Activated B cell treated with CpG ODN at 0.5 μM for 24 hours (primary cell): ENCODE results near the gene TWIST2. TPM values are rescaled to one million over a fixed set of nuclear protein-coding genes. Genes with fewer than 3 reads are reported as not detected.

ENCODE experiments used
- ATAC-seq: fragments of 200-7000 bp; cut with Tn5 transposase; one replicate; pipeline ENCODE4 v1.10.0; 2021; ENCODE audit warnings: low read depth, mild to moderate bottlenecking, moderate library complexity
- CTCF ChIA-PET: fragments of 350-600 bp; sonication (Branson Sonifier 250); formaldehyde crosslinking; loops from one replicate; lab custom pipeline; 2021; ENCODE audit warnings: antibody characterized with exemption; lab: Charles Lee
- POLR2A ChIA-PET: fragments of 350-600 bp; sonication (Branson Sonifier 250); formaldehyde crosslinking; loops from one replicate; lab custom pipeline; 2021; ENCODE audit warnings: antibody characterized with exemption; lab: Charles Lee
- DNase-seq: peaks from one replicate; pipeline ENCODE4 v3.0.0; 2022
- H3K27ac Mint-ChIP-seq: one replicate; pipeline ENCODE4 v1.8.0; 2020; ENCODE audit warnings: mixed read lengths
- H3K27me3 Mint-ChIP-seq: one replicate; pipeline ENCODE4 v1.8.0; 2021; ENCODE audit warnings: mixed read lengths
- H3K36me3 Mint-ChIP-seq: one replicate; pipeline ENCODE4 v1.8.0; 2021; ENCODE audit warnings: low read depth, mixed read lengths
- H3K4me1 Mint-ChIP-seq: one replicate; pipeline ENCODE4 v1.8.0; 2021; ENCODE audit warnings: mixed read lengths
- H3K4me3 Mint-ChIP-seq: one replicate; pipeline ENCODE4 v1.8.0; 2020; ENCODE audit warnings: mild to moderate bottlenecking, mixed read lengths
- H3K9me3 Mint-ChIP-seq: one replicate; pipeline ENCODE4 v1.8.0; 2020; ENCODE audit warnings: mixed read lengths
- intact Hi-C: fragments of 100-400 bp; cut with micrococcal nuclease; formaldehyde crosslinking; loops from one replicate; pipeline ENCODE4 v1.15.1; 2024
- total RNA-seq: library from RNA; stranded (reverse); gene quantifications from 2 replicates; pipeline ENCODE4 v1.2.3, GENCODE V29; 2022
- TF ChIP-seq, protein P1 (sequence below): fragments of 200-600 bp; IDR thresholded peaks from one replicate; pipeline ENCODE4 v1.8.0; 2022; ENCODE audit warnings: antibody characterized with exemption, mild to moderate bottlenecking

TWIST2 gene
- total RNA-seq, 1 donor from 2014 or later, result not detected

- ChIA-PET POLR2A (no interaction called here), CTCF (no interaction called here)
- Mint-ChIP-seq H3K36me3 (no peaks in the 10 kb centered on the region), H3K27me3 (peaks cover 2% of the 10 kb centered on the region), H3K27ac (no peak overlapping the region), H3K9me3 (no peaks in the 10 kb centered on the region), H3K4me1 (no peaks in the 10 kb centered on the region), H3K4me3 (no peak overlapping the region)
- DNase-seq (no peak), ATAC-seq (no peak)
- intact Hi-C loops, result no loop called here
- TF ChIP-seq, protein P1, sequence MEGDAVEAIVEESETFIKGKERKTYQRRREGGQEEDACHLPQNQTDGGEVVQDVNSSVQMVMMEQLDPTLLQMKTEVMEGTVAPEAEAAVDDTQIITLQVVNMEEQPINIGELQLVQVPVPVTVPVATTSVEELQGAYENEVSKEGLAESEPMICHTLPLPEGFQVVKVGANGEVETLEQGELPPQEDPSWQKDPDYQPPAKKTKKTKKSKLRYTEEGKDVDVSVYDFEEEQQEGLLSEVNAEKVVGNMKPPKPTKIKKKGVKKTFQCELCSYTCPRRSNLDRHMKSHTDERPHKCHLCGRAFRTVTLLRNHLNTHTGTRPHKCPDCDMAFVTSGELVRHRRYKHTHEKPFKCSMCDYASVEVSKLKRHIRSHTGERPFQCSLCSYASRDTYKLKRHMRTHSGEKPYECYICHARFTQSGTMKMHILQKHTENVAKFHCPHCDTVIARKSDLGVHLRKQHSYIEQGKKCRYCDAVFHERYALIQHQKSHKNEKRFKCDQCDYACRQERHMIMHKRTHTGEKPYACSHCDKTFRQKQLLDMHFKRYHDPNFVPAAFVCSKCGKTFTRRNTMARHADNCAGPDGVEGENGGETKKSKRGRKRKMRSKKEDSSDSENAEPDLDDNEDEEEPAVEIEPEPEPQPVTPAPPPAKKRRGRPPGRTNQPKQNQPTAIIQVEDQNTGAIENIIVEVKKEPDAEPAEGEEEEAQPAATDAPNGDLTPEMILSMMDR, result no peak
Measured at GRCh38 chr2:238894226-238894949, 46.5 kb downstream of the TWIST2 start.

- Mint-ChIP-seq H3K36me3 (no peaks in the 10 kb centered on the region), H3K4me3 (no peak overlapping the region), H3K27ac (no peak overlapping the region), H3K9me3 (no peaks in the 10 kb centered on the region), H3K4me1 (no peaks in the 10 kb centered on the region), H3K27me3 (peaks cover 2% of the 10 kb centered on the region)
- ChIA-PET POLR2A (no interaction called here), CTCF (no interaction called here)
- intact Hi-C loops, result no loop called here
- ATAC-seq (no peak), DNase-seq (no peak)
- TF ChIP-seq, protein P1, result no peak
Measured at GRCh38 chr2:238894950-238895298, 47.0 kb downstream of the TWIST2 start.

DNA sequence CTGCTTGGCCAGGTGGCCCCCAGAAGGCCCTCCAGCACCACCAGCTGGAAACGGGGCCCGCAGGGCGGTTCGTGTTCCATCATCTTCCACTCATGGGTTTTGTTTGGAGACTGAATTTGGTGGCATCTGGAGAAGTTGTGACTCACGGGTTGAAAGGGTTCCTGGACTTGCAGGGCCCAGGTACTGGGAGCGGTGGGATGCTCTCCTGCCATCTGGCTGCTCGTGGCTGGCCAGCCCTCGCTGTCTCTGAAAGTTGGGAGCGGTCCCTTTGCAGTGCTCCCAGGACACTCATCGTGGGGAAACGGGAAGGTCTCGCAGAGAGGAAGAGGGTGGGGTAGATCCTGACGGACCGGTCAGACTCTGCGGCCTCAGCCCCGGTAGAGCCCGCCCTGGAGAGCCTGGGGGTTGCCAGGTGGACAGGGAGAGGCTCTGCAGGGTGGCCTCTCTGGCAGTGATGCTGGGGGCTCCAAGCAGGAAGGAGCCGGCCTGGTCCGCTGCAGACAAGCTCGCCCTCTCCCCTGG is 47.5 kb downstream of the TWIST2 start:
- CTCF ChIA-PET, result no interaction called here
- Mint-ChIP-seq H3K36me3 (no peaks in the 10 kb centered on the region), H3K9me3 (no peaks in the 10 kb centered on the region), H3K27ac (no peak overlapping the region), H3K4me1 (no peaks in the 10 kb centered on the region), H3K4me3 (no peak overlapping the region), H3K27me3 (peaks cover 2% of the 10 kb centered on the region)
- POLR2A ChIA-PET, result no interaction called here
- DNase-seq (no peak), ATAC-seq (no peak)
- TF ChIP-seq, protein P1, result no peak
- intact Hi-C loops, result no loop called here

- DNase-seq, result no peak
- Mint-ChIP-seq H3K4me1 (no peaks in the 10 kb centered on the region), H3K4me3 (no peak overlapping the region), H3K27ac (no peak overlapping the region), H3K27me3 (no peaks in the 10 kb centered on the region), H3K36me3 (no peaks in the 10 kb centered on the region), H3K9me3 (no peaks in the 10 kb centered on the region)
- ChIA-PET CTCF (no interaction called here), POLR2A (no interaction called here)
- intact Hi-C loops, result no loop called here
- TF ChIP-seq, protein P1, result no peak
- no peak for ATAC-seq
Measured at GRCh38 chr2:238895891-238896600, 48.2 kb downstream of the TWIST2 start.

DNA sequence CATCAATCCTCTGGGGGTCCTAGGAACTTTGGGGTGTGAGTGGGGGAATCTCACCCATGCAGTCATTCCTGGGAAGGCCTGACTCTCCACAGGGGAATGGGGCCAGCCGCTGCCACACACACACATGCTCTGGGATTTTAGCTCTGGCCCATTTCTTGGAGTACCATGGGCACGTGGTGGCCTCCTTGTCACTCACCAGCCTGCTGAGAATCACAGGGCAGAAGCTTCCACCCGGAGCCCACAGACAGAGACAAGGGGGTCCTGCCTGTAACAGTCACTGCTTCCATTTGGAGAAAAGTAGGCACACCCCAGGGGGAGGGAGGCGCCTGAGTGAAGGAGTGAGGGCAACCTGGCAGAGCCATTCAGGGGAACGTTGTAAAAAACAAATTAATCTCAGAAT is 48.8 kb downstream of the TWIST2 start:
- POLR2A ChIA-PET, result no interaction called here
- Mint-ChIP-seq H3K4me1 (no peaks in the 10 kb centered on the region), H3K4me3 (no peak overlapping the region), H3K9me3 (no peaks in the 10 kb centered on the region), H3K27ac (no peak overlapping the region), H3K27me3 (no peaks in the 10 kb centered on the region), H3K36me3 (no peaks in the 10 kb centered on the region)
- CTCF ChIA-PET, result no interaction called here
- no peak for DNase-seq
- TF ChIP-seq, protein P1, result no peak
- no peak for ATAC-seq
- intact Hi-C loops, result no loop called here
